Lower leg skin (tissue), 4 donors: ENCODE results near the gene NBAS. TPM values are rescaled to one million over a fixed set of nuclear protein-coding genes. Genes with fewer than 3 reads are reported as not detected.

Experiments
- DNase-seq, 2 donors: peaks; one replicate each; pipeline ENCODE4 v3.0.0-alpha.2; 2019; ENCODE audit warnings: low spot score in 2 of 2
- H3K4me3 ChIP-seq: fragments of 200-600 bp; sonication (generic); 2 replicates; pipeline ENCODE4 v1.5.1; 2017; ENCODE audit warnings: mild to moderate bottlenecking, low read depth; ENCODE audit not compliant: poor library complexity, severe bottlenecking
- POLR2A ChIP-seq, 2 donors: fragments of 450-650 bp; IDR thresholded peaks; one replicate each; pipeline ENCODE4 v1.6.1; 2016 to 2017; ENCODE audit warnings: antibody characterized with exemption in 2 of 2, mild to moderate bottlenecking in 1 of 2, moderate library complexity in 1 of 2
- WGBS, 2 donors: methylation state at CpG; one replicate each; pipeline ENCODE4 v1.1.5; 2018; 5-methylcytosine and 5-hydroxymethylcytosine counted together
- intact Hi-C: fragments of 100-400 bp; cut with DNase I; formaldehyde crosslinking; loops from one replicate; pipeline ENCODE4 v1.15.0; 2023; ENCODE audit warnings: low total_unique reads
- total RNA-seq, 4 donors: library from RNA; depleted of rRNA; stranded (reverse); fragments of >200 nt; gene quantifications; one replicate each; pipeline ENCODE4 v1.1.0, GENCODE V29; 2016
- TF ChIP-seq, protein P1 (sequence below), 3 donors: fragments of 450-650 bp; IDR thresholded peaks; one replicate each; pipeline ENCODE4 v1.5.1; 2016; ENCODE audit warnings: antibody characterized with exemption in 3 of 3, mild to moderate bottlenecking in 3 of 3, moderate library complexity in 2 of 3

NBAS gene
- total RNA-seq, 4 donors from 2014 or later = 26.6 to 40.2 (median 38.3) TPM

DNA sequence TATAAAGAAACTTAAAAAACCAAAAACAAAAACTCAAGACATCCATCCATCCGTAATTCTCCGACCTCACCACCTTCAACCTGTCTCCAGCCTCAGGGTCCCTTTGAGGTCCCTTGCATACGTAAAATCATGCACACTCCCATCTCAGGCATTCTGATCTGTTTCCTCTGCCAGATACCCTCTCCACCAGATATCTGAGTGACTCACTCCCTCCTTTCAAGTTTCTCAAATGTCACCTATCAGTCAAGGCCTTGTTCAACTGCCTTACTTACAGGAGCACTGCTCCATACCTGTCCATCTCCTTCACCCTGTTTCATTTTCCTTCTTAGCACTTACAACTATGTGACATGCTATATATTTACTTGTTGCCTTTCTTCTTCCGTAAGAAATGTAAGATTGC lies 369.3 kb downstream of the NBAS start:
- no peak for TF ChIP-seq POLR2A (IDR thresholded peaks at IDR 0.05)
- TF ChIP-seq, protein P1, sequence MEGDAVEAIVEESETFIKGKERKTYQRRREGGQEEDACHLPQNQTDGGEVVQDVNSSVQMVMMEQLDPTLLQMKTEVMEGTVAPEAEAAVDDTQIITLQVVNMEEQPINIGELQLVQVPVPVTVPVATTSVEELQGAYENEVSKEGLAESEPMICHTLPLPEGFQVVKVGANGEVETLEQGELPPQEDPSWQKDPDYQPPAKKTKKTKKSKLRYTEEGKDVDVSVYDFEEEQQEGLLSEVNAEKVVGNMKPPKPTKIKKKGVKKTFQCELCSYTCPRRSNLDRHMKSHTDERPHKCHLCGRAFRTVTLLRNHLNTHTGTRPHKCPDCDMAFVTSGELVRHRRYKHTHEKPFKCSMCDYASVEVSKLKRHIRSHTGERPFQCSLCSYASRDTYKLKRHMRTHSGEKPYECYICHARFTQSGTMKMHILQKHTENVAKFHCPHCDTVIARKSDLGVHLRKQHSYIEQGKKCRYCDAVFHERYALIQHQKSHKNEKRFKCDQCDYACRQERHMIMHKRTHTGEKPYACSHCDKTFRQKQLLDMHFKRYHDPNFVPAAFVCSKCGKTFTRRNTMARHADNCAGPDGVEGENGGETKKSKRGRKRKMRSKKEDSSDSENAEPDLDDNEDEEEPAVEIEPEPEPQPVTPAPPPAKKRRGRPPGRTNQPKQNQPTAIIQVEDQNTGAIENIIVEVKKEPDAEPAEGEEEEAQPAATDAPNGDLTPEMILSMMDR (IDR thresholded peaks at IDR 0.05) = no peak
- DNase-seq = no peak
- H3K4me3 ChIP-seq = no peak overlapping the region
- 75 to 80% methylated on average over 4 of the region's 4 CpGs for WGBS, 2 donors
- intact Hi-C loops = no loop called here

DNA sequence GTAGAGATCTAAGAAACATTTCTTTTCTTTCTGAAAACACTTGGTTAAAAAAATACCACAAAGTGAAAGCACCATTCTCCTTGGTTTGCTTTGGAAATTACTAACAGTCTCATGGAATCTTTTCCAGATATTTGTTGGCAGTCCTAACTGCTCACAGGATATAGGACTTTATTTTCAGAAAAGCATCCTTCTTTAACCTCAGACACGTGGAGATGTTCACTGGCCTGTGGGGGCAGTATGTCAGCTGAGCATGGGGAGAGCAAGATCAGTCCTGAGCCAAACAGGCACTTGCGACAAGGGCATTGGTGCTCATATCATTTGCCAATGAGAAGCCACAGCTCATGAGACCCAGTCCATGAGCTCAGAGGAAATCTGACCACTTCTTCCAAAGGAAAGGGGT lies 371.9 kb downstream of the NBAS start:
- WGBS, 2 donors = 59 to 60% methylated on average over 2 of the region's 2 CpGs
- TF ChIP-seq POLR2A (IDR thresholded peaks at IDR 0.05) = no peak
- TF ChIP-seq, protein P1 (IDR thresholded peaks at IDR 0.05) = no peak
- no peak overlapping the region for H3K4me3 ChIP-seq
- intact Hi-C loops = no loop called here
- DNase-seq = no peak

DNA sequence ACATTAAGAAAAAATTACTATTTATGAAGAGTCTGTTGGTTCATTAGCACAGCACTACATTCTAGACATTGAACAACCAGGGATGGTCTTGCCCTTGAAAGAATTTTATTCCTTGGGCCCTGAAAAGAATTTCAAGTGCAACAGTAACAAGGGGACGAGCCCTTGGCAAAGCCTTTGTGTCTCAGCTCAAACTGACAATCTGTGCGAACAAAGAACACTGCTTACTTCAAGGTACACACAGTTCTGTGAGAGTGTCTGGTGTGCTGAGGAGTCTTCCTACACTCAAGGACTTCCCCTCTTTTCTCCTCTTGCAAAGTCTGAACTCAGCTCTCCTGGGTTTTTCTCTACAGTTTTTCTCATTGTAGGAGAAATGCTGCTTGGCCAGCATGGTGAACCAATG lies 373.4 kb downstream of the NBAS start:
- TF ChIP-seq, protein P1 (IDR thresholded peaks at IDR 0.05) = no peak
- no peak for TF ChIP-seq POLR2A (IDR thresholded peaks at IDR 0.05)
- DNase-seq = no peak
- H3K4me3 ChIP-seq = no peak overlapping the region
- intact Hi-C loops = no loop called here
- 86 to 98% methylated on average over 2 of the region's 2 CpGs for WGBS, 2 donors

DNA sequence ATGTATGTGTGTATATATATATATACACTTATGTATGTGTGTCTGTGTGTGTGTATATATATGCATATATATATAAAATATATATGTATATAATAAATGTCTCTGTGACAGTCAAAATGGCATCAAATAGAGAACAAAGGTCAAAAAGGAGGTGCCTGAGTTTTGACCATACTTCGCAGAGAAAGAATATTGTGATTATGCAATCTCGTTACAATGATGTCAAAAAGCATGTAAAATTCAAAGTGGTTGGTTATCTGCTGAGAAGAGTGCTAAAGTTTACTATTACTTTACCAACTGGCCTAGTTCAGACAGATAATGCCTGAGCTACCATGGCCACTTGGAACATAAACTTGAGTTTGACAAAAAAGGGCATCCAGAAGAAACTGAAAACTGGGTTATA lies 375.0 kb downstream of the NBAS start:
- no peak for DNase-seq
- 97 to 99% methylated on average over 2 of the region's 2 CpGs for WGBS, 2 donors
- intact Hi-C loops = no loop called here
- no peak for TF ChIP-seq POLR2A (IDR thresholded peaks at IDR 0.05)
- TF ChIP-seq, protein P1 (IDR thresholded peaks at IDR 0.05) = no peak
- H3K4me3 ChIP-seq = no peak overlapping the region

DNA sequence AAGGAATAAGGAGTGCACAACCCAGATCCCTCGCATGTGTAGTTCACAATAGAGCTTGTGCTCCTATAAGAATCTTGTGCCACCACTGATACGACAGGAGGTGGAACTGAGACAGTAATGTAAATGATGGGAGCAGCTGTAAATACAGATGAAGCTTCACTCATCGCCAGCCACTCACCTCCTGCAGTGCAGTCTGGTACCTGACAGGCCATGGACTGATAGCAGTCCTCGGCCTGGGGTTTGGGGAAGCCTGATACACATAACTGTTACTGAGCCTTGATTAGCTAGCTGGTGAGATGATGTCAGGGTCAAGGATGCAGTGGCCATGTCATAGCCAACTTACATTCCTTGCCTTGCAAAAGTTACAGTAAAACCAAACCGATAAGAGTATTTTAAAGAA lies 376.6 kb downstream of the NBAS start:
- 96% methylated on average over 5 of the region's 5 CpGs for WGBS, 2 donors
- DNase-seq = no peak
- H3K4me3 ChIP-seq = no peak overlapping the region
- intact Hi-C loops = no loop called here
- TF ChIP-seq, protein P1 (IDR thresholded peaks at IDR 0.05) = no peak
- no peak for TF ChIP-seq POLR2A (IDR thresholded peaks at IDR 0.05)

DNA sequence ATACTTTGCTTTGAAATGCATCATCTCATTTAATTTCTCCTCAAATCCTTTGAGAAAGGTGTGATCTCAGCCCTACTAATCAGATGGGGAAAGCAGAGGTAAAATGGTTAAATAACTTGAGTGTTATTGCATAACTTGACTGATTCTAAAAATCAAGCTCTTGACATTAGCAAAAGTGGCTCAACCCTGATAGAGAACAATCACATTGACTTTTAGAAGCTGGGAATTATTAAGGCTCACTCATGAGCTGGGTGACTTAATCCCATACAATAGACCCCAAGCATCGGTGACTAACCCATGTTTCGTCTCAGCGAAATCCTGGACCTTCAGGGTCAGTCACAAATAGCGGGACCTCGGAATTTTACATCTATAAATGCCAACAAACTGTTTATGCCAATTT lies 378.9 kb downstream of the NBAS start:
- no peak for DNase-seq
- WGBS, 2 donors = 99% methylated on average over 5 of the region's 5 CpGs
- intact Hi-C loops = no loop called here
- H3K4me3 ChIP-seq = no peak overlapping the region
- no peak for TF ChIP-seq POLR2A (IDR thresholded peaks at IDR 0.05)
- TF ChIP-seq, protein P1 (IDR thresholded peaks at IDR 0.05) = no peak
